SK-N-SH (cell line): ENCODE results near the gene F11R.

ENCODE experiments used
- FOXJ3 ChIP-seq: sonication (generic); formaldehyde crosslinking; IDR thresholded peaks from 2 replicates; pipeline ENCODE4 v1.5.1; 2020; ENCODE audit warnings: mild to moderate bottlenecking, missing genetic modification reagents
- GABPA ChIP-seq: IDR thresholded peaks from 2 replicates; pipeline ENCODE4 v1.4.0; 2012; ENCODE audit warnings: low read depth, mild to moderate bottlenecking
- MXI1 ChIP-seq: IDR thresholded peaks from 2 replicates; pipeline ENCODE4 v1.6.1; 2012; ENCODE audit warnings: mild to moderate bottlenecking, low read depth, low read length, improper control_type of control experiment
- TEAD4 ChIP-seq: IDR thresholded peaks from 2 replicates; pipeline ENCODE4 v1.4.0; 2012; ENCODE audit warnings: mild to moderate bottlenecking, borderline replicate concordance; ENCODE audit not compliant: insufficient read depth
- ZBTB33 ChIP-seq: IDR thresholded peaks from 2 replicates; pipeline ENCODE4 v1.4.0; 2012; ENCODE audit warnings: low read depth, borderline replicate concordance
- TF ChIP-seq, protein P1 (sequence below): IDR thresholded peaks from 2 replicates; pipeline ENCODE4 v1.4.0; 2012; ENCODE audit warnings: low read depth
- TF ChIP-seq, protein P2 (sequence below): fragments of 200-600 bp; sonication (generic); IDR thresholded peaks from 2 replicates; pipeline ENCODE4 v1.6.1; 2017; ENCODE audit warnings: antibody characterized with exemption, mild to moderate bottlenecking, moderate library complexity

DNA sequence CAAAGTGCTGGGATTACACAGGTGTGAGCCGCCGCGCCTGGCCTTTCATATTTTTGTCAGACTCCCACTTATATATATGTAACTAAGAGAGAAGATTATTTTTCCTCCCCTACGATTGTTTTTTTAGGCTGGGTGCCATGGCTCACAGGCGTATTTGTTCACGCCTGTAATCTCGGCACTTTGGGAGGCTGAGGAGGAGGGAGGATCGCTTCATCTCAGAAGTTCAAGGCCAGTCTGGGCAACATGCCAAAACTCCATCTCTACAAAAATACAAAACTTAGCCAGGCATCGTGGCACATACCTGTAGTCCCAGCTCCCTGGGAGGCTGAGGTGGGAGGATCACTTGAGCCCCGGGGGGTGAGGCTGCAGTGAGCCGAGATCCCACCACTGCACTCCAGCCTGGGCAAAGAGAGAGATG lies 42.4 kb downstream of the F11R start:
- TF ChIP-seq, protein P1, sequence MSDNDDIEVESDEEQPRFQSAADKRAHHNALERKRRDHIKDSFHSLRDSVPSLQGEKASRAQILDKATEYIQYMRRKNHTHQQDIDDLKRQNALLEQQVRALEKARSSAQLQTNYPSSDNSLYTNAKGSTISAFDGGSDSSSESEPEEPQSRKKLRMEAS: no peak
- TF ChIP-seq, protein P2, sequence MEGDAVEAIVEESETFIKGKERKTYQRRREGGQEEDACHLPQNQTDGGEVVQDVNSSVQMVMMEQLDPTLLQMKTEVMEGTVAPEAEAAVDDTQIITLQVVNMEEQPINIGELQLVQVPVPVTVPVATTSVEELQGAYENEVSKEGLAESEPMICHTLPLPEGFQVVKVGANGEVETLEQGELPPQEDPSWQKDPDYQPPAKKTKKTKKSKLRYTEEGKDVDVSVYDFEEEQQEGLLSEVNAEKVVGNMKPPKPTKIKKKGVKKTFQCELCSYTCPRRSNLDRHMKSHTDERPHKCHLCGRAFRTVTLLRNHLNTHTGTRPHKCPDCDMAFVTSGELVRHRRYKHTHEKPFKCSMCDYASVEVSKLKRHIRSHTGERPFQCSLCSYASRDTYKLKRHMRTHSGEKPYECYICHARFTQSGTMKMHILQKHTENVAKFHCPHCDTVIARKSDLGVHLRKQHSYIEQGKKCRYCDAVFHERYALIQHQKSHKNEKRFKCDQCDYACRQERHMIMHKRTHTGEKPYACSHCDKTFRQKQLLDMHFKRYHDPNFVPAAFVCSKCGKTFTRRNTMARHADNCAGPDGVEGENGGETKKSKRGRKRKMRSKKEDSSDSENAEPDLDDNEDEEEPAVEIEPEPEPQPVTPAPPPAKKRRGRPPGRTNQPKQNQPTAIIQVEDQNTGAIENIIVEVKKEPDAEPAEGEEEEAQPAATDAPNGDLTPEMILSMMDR: no peak
- no peak for TF ChIP-seq MXI1
- TF ChIP-seq ZBTB33: no peak
- no peak for TF ChIP-seq GABPA
- TF ChIP-seq FOXJ3: no peak
- TF ChIP-seq TEAD4: no peak
